IMR-90 (cell line): ENCODE measurements around the gene PMIS2. TPM values are rescaled to one million over a fixed set of nuclear protein-coding genes. Genes with fewer than 3 reads are reported as not detected.

Experiments used
- ATAC-seq: fragments of 200-7000 bp; cut with Tn5 transposase; 2 replicates; pipeline ENCODE4 v1.9.1; 2020; ENCODE audit warnings: low read depth, mild to moderate bottlenecking, moderate library complexity
- BruUV-seq: library from RNA; stranded (reverse); fragments of 400-500 nt; replicated peaks from 2 replicates; lab custom pipeline; 2021; lab: Mats Ljungman, UMichigan
- CTCF ChIA-PET: fragments of 300-600 bp; formaldehyde crosslinking; extraction: SDS; loops from one replicate; lab custom pipeline; 2021; ENCODE audit warnings: antibody characterized with exemption; lab: Yijun Ruan, JAX
- POLR2A ChIA-PET: fragments of 300-600 bp; sonication (Branson Sonifier 250); formaldehyde crosslinking; loops from one replicate; lab custom pipeline; 2022; ENCODE audit warnings: antibody characterized with exemption; ENCODE audit not compliant: unreplicated experiment; lab: Charles Lee
- DNase-seq: peaks from one replicate; pipeline ENCODE4 v3.0.0; 2013
- H2AFZ ChIP-seq: replicated peaks from 2 replicates; pipeline ENCODE3; 2013; ENCODE audit warnings: low read length, mild to moderate bottlenecking; ENCODE audit not compliant: poor library complexity
- H2AK5ac ChIP-seq: 2 replicates; pipeline ENCODE4 v1.6.1; 2013; ENCODE audit warnings: low read depth, low read length, inconsistent platforms
- H2AK9ac ChIP-seq: replicated peaks from 2 replicates; pipeline ENCODE3; 2013; ENCODE audit warnings: mild to moderate bottlenecking, low read depth, low read length, moderate library complexity; ENCODE audit not compliant: poor library complexity
- H2BK120ac ChIP-seq: 2 replicates; pipeline ENCODE4 v1.6.1; 2013; ENCODE audit warnings: low read depth, low read length, inconsistent platforms
- H2BK15ac ChIP-seq: 3 replicates; pipeline ENCODE4 v1.6.1; 2013; ENCODE audit warnings: low read depth, low read length, inconsistent platforms
- H2BK20ac ChIP-seq: 2 replicates; pipeline ENCODE4 v1.6.1; 2013; ENCODE audit warnings: low read depth, mild to moderate bottlenecking, inconsistent platforms, low read length, moderate library complexity
- H2BK5ac ChIP-seq: 2 replicates; pipeline ENCODE4 v1.6.1; 2013; ENCODE audit warnings: mild to moderate bottlenecking, low read depth, low read length, inconsistent platforms; ENCODE audit not compliant: poor library complexity, severe bottlenecking
- H3K14ac ChIP-seq: replicated peaks from 2 replicates; pipeline ENCODE4 v1.6.1; 2013; ENCODE audit warnings: low read depth, low read length, inconsistent platforms
- H3K18ac ChIP-seq: 2 replicates; pipeline ENCODE4 v1.6.1; 2013; ENCODE audit warnings: low read depth, low read length, control low read depth
- H3K23ac ChIP-seq: 2 replicates; pipeline ENCODE4 v1.6.1; 2013; ENCODE audit warnings: low read depth, low read length, inconsistent platforms
- H3K27ac ChIP-seq: 2 replicates; pipeline ENCODE4 v1.5.1; 2013; ENCODE audit warnings: mild to moderate bottlenecking, control low read depth, low read length; ENCODE audit not compliant: insufficient read depth
- H3K27me3 ChIP-seq: 2 replicates; pipeline ENCODE4 v1.6.1; 2013; ENCODE audit warnings: low read length; ENCODE audit not compliant: control insufficient read depth, insufficient read depth
- H3K36me3 ChIP-seq: 2 replicates; pipeline ENCODE4 v1.6.1; 2013; ENCODE audit warnings: low read length, mixed read lengths; ENCODE audit not compliant: control insufficient read depth, insufficient read depth
- H3K4ac ChIP-seq: 2 replicates; pipeline ENCODE4 v1.6.1; 2013; ENCODE audit warnings: low read depth, low read length, inconsistent platforms
- H3K4me1 ChIP-seq: 2 replicates; pipeline ENCODE4 v1.6.1; 2013; ENCODE audit warnings: low read length, mixed read lengths; ENCODE audit not compliant: control insufficient read depth, insufficient read depth
- H3K4me2 ChIP-seq: 2 replicates; pipeline ENCODE4 v1.6.1; 2013; ENCODE audit warnings: low read depth, mild to moderate bottlenecking, control low read depth, low read length, moderate library complexity
- H3K4me3 ChIP-seq: 2 replicates; pipeline ENCODE4 v1.5.1; 2013; ENCODE audit warnings: low read depth, mild to moderate bottlenecking, control low read depth, low read length, moderate library complexity; ENCODE audit not compliant: insufficient read depth
- H3K56ac ChIP-seq: 2 replicates; pipeline ENCODE4 v1.6.1; 2013; ENCODE audit warnings: low read length, inconsistent platforms; ENCODE audit not compliant: insufficient read depth; ENCODE audit errors: extremely low read depth
- H3K79me1 ChIP-seq, 2 experiments: 2 replicates each; pipeline ENCODE4 v1.6.1; 2013; ENCODE audit warnings: low read length in 2 of 2, inconsistent platforms in 1 of 2, low read depth in 1 of 2
- H3K9ac ChIP-seq: 2 replicates; pipeline ENCODE4 v1.6.1; 2013; ENCODE audit warnings: low read depth, low read length, control low read depth
- H3K9me1 ChIP-seq: 2 replicates; pipeline ENCODE4 v1.6.1; 2013; ENCODE audit warnings: low read length, inconsistent platforms; ENCODE audit not compliant: insufficient read depth
- H3K9me3 ChIP-seq: 2 replicates; pipeline ENCODE4 v1.6.1; 2013; ENCODE audit warnings: low read length; ENCODE audit not compliant: control insufficient read depth, insufficient read depth
- H4K20me1 ChIP-seq: 2 replicates; pipeline ENCODE4 v1.6.1; 2013; ENCODE audit warnings: low read length, inconsistent platforms; ENCODE audit not compliant: insufficient read depth
- H4K5ac ChIP-seq: 2 replicates; pipeline ENCODE4 v1.6.1; 2013; ENCODE audit warnings: mild to moderate bottlenecking, low read depth, low read length, control low read depth
- H4K8ac ChIP-seq, 2 experiments: 2 replicates each; pipeline ENCODE4 v1.6.1; 2013; ENCODE audit warnings: low read depth in 2 of 2, low read length in 2 of 2, control low read depth in 1 of 2, inconsistent platforms in 1 of 2
- H4K91ac ChIP-seq: 2 replicates; pipeline ENCODE4 v1.6.1; 2013; ENCODE audit warnings: low read depth, low read length, inconsistent platforms; ENCODE audit not compliant: insufficient read depth
- BHLHE40 ChIP-seq: fragments of 150-350 bp; IDR thresholded peaks from 2 replicates; pipeline ENCODE4 v1.6.1; 2016; ENCODE audit warnings: mild to moderate bottlenecking, low read depth, low read length
- CEBPB ChIP-seq: IDR thresholded peaks from 2 replicates; pipeline ENCODE4 v1.6.1; 2012; ENCODE audit warnings: low read depth, low read length, improper control_type of control experiment
- CHD1 ChIP-seq: IDR thresholded peaks from 2 replicates; pipeline ENCODE4 v1.6.1; 2012; ENCODE audit warnings: low read depth, low read length, improper control_type of control experiment
- CTCF ChIP-seq: conservative IDR thresholded peaks from 2 replicates; pipeline ENCODE4 v1.5.1; 2012; ENCODE audit warnings: mild to moderate bottlenecking, low read depth, low read length, improper control_type of control experiment
- ELK1 ChIP-seq: fragments of 150-350 bp; IDR thresholded peaks from 2 replicates; pipeline ENCODE4 v1.6.1; 2016; ENCODE audit warnings: low read depth, mild to moderate bottlenecking, low read length, moderate library complexity, borderline replicate concordance
- FOS ChIP-seq: fragments of 150-350 bp; IDR thresholded peaks from 2 replicates; pipeline ENCODE4 v1.6.1; 2016; ENCODE audit warnings: low read depth, low read length
- MAFK ChIP-seq: IDR thresholded peaks from 2 replicates; pipeline ENCODE4 v1.6.1; 2012; ENCODE audit warnings: low read depth, low read length, improper control_type of control experiment
- MAZ ChIP-seq: IDR thresholded peaks from 2 replicates; pipeline ENCODE4 v1.6.1; 2012; ENCODE audit warnings: low read depth, mild to moderate bottlenecking, low read length, improper control_type of control experiment, moderate library complexity, borderline replicate concordance
- MXI1 ChIP-seq: IDR thresholded peaks from 2 replicates; pipeline ENCODE4 v1.6.1; 2012; ENCODE audit warnings: low read depth, mild to moderate bottlenecking, low read length, moderate library complexity, borderline replicate concordance
- NFE2L2 ChIP-seq: fragments of 150-350 bp; IDR thresholded peaks from 2 replicates; pipeline ENCODE4 v1.6.1; 2016; ENCODE audit warnings: low read depth, mild to moderate bottlenecking, low read length
- POLR2A ChIP-seq: IDR thresholded peaks from 2 replicates; pipeline ENCODE4 v1.6.1; 2012; ENCODE audit warnings: mild to moderate bottlenecking, low read depth, low read length
- RAD21 ChIP-seq: IDR thresholded peaks from 2 replicates; pipeline ENCODE4 v1.6.1; 2012; ENCODE audit warnings: low read length, improper control_type of control experiment
- RCOR1 ChIP-seq: IDR thresholded peaks from 2 replicates; pipeline ENCODE4 v1.6.1; 2012; ENCODE audit warnings: mild to moderate bottlenecking, low read length, improper control_type of control experiment; ENCODE audit not compliant: insufficient replicate concordance
- RFX5 ChIP-seq: IDR thresholded peaks from 2 replicates; pipeline ENCODE4 v1.8.0; 2012; ENCODE audit warnings: low read depth, mild to moderate bottlenecking, low read length, moderate library complexity
- SMC3 ChIP-seq: fragments of 150-350 bp; IDR thresholded peaks from 2 replicates; pipeline ENCODE4 v1.6.1; 2016; ENCODE audit warnings: low read depth, mild to moderate bottlenecking, antibody characterized with exemption, low read length, moderate library complexity
- USF2 ChIP-seq: fragments of 150-350 bp; IDR thresholded peaks from 2 replicates; pipeline ENCODE4 v1.6.1; 2017; ENCODE audit warnings: mild to moderate bottlenecking, antibody characterized with exemption, low read length, low read depth
- WGBS, 2 experiments: methylation state at CpG; one replicate each; pipeline versions ENCODE4 v1.1.5 to v1.1.7; 2013; ENCODE audit warnings: missing lambda C conversion rate in 2 of 2; ENCODE audit not compliant: insufficient read length in 1 of 2; ENCODE audit errors: extremely low coverage in 2 of 2; 5-methylcytosine and 5-hydroxymethylcytosine counted together
- dilution Hi-C: fragments of 300-500 bp; cut with HindIII; formaldehyde crosslinking; loops from one replicate; pipeline ENCODE4 v1.14.3; 2018; ENCODE audit warnings: low sequenced_read_pairs; ENCODE audit not compliant: unreplicated experiment
- in situ Hi-C: fragments of 300-500 bp; cut with MboI; formaldehyde crosslinking; loops from 3 replicates; pipeline ENCODE4 v1.14.3; 2019; ENCODE audit warnings: low sequenced_read_pairs, inconsistent platforms, mixed read lengths
- intact Hi-C: fragments of 100-400 bp; cut with micrococcal nuclease; formaldehyde crosslinking; loops from 2 replicates; pipeline ENCODE4 v1.10.0; 2022
- polyA plus RNA-seq, 3 experiments: library from polyadenylated mRNA; depleted of rRNA; stranded (reverse); fragments of >200 nt; gene quantifications; 2 replicates each; pipeline ENCODE4 v1.2.3, GENCODE V29; 2012; ENCODE audit warnings: low replicate concordance in 1 of 3
- total RNA-seq: library from RNA; depleted of rRNA; stranded (reverse); fragments of >200 nt; gene quantifications from 2 replicates; pipeline ENCODE4 v1.2.3, GENCODE V29; 2012

Gene PMIS2
- total and polyA plus RNA-seq, 2 of the 4 experiments (the other 2 are of a cell fraction), result not detected

- H3K4ac ChIP-seq, result no peak overlapping the region
- 0 out of 2 replicates have a peak, but pooled peaks cover 3% of the 10 kb centered on the region for H3K9me1 ChIP-seq
- TF ChIP-seq MAZ (no peak), RAD21 (no peak), USF2 (no peak), NFE2L2 (no peak), CTCF (no peak), ELK1 (no peak), SMC3 (no peak), MAFK (no peak), CEBPB (no peak), BHLHE40 (no peak), RFX5 (no peak), MXI1 (no peak), FOS (no peak), POLR2A (no peak), RCOR1 (no peak), CHD1 (no peak)
- H3K27me3 ChIP-seq, result peaks cover 45% of the 10 kb centered on the region
- ATAC-seq, result no peak
- no peak overlapping the region for H2AK5ac ChIP-seq
- H2BK15ac ChIP-seq, result no peak overlapping the region
- H3K79me1 ChIP-seq, result no peaks in the 10 kb centered on the region
- no peak overlapping the region for H3K9ac ChIP-seq
- dilution Hi-C loops (no loop called here), in situ Hi-C loops (no loop called here), intact Hi-C loops (no loop called here)
- H3K56ac ChIP-seq, result no peak overlapping the region
- no peak overlapping the region for H3K4me2 ChIP-seq
- no peak overlapping the region for H4K5ac ChIP-seq
- H2AFZ ChIP-seq, result no peak overlapping the region
- H4K20me1 ChIP-seq, result no peaks in the 10 kb centered on the region
- no peak overlapping the region for H4K8ac ChIP-seq
- H3K18ac ChIP-seq, result no peak overlapping the region
- no peaks in the 10 kb centered on the region for H3K9me3 ChIP-seq
- no peak overlapping the region for H2BK20ac ChIP-seq
- H4K91ac ChIP-seq, result no peak overlapping the region
- 60% methylated on average over 1 of the region's 6 CpGs; no CpG with 5 or more reads in 1 of the 2 experiments for WGBS, 2 experiments
- H3K4me1 ChIP-seq, result no peaks in the 10 kb centered on the region
- no peaks in the 10 kb centered on the region for H3K36me3 ChIP-seq
- DNase-seq, result no peak
- ChIA-PET POLR2A (no interaction called here), CTCF (no interaction called here)
- H3K23ac ChIP-seq, result no peak overlapping the region
- H3K14ac ChIP-seq, result no peak overlapping the region
- H3K27ac ChIP-seq, result no peak overlapping the region
- no peak overlapping the region for H2BK5ac ChIP-seq
- no TSS peak for BruUV-seq
- H2BK120ac ChIP-seq, result no peak overlapping the region
- no peak overlapping the region for H2AK9ac ChIP-seq
- no peak overlapping the region for H3K4me3 ChIP-seq
These were observed 25.3 kb upstream of the PMIS2 start for GRCh38 chr19:35560677-35561076.
